Vagina (tissue), 2 donors: Measurements from ENCODE around the gene IQSEC1. TPM values are rescaled to one million over a fixed set of nuclear protein-coding genes. Genes with fewer than 3 reads are reported as not detected.

Experiments
- DNase-seq, 2 donors: peaks; one replicate each; pipeline ENCODE4 v3.0.0-alpha.2; 2017; ENCODE audit errors: extremely low spot score in 2 of 2
- H3K27ac ChIP-seq: fragments of 200-600 bp; sonication (generic); one replicate; pipeline ENCODE4 v1.5.1; 2019
- H3K27me3 ChIP-seq: fragments of 200-600 bp; sonication (generic); one replicate; pipeline ENCODE4 v1.5.1; 2019
- H3K36me3 ChIP-seq, 2 donors: fragments of 200-600 bp; sonication (generic); one replicate each; pipeline ENCODE4 v1.5.1; 2017 to 2019
- H3K4me1 ChIP-seq: fragments of 200-600 bp; sonication (generic); one replicate; pipeline ENCODE4 v1.5.1; 2019
- H3K4me3 ChIP-seq, 2 donors: fragments of 200-600 bp; sonication (generic); 1 replicate in 1 of 2; 2 replicates in 1 of 2; pipeline ENCODE4 v1.5.1; 2016 to 2019
- H3K9me3 ChIP-seq: fragments of 200-600 bp; sonication (generic); one replicate; pipeline ENCODE4 v1.5.1; 2019
- CTCF ChIP-seq, 3 experiments: fragments of 450-650 bp in 2 of 3; fragments of 200-600 bp in 1 of 3; sonication (generic) in 1 of 3; IDR thresholded peaks; one replicate each; pipeline ENCODE4 v1.5.1; 2017 to 2019; ENCODE audit warnings: antibody characterized with exemption in 3 of 3, mild to moderate bottlenecking in 2 of 3, moderate library complexity in 2 of 3
- POLR2A ChIP-seq, 2 donors: fragments of 450-650 bp; IDR thresholded peaks; one replicate each; pipeline ENCODE4 v1.6.1; 2017; ENCODE audit warnings: antibody characterized with exemption in 2 of 2, mild to moderate bottlenecking in 2 of 2, moderate library complexity in 2 of 2
- POLR2AphosphoS5 ChIP-seq, 2 donors: sonication (generic); formaldehyde crosslinking; IDR thresholded peaks; one replicate each; pipeline ENCODE4 v1.9.0; 2017; ENCODE audit warnings: antibody characterized with exemption in 2 of 2, mild to moderate bottlenecking in 2 of 2, low read depth in 1 of 2; ENCODE audit not compliant: insufficient read depth in 1 of 2
- intact Hi-C: fragments of 100-400 bp; cut with DNase I; formaldehyde crosslinking; loops from one replicate; pipeline ENCODE4 v1.15.1; 2023
- total RNA-seq: library from RNA; depleted of rRNA; stranded (reverse); fragments of >200 nt; gene quantifications from one replicate; pipeline ENCODE4 v1.2.3, GENCODE V29; 2016

The IQSEC1 gene
- total RNA-seq, 1 donor from 2014 or later: 34.9 TPM

- H3K9me3 ChIP-seq: no peaks in the 10 kb centered on the region
- no peaks in the 10 kb centered on the region for H3K4me1 ChIP-seq
- intact Hi-C loops: no loop called here
- H3K4me3 ChIP-seq: no peak overlapping the region
- H3K27me3 ChIP-seq: no peaks in the 10 kb centered on the region
- no peak for DNase-seq
- no peak overlapping the region for H3K27ac ChIP-seq
- H3K36me3 ChIP-seq: peaks cover 0 to 56% of the 10 kb centered on the region in 2 donors
- TF ChIP-seq POLR2A (IDR thresholded peaks at IDR 0.05): no peak
- no peak for TF ChIP-seq POLR2AphosphoS5 (IDR thresholded peaks at IDR 0.05; ENCODE audit: insufficient read depth in 1 of 2, low read depth in 1 of 2)
- TF ChIP-seq CTCF (IDR thresholded peaks at IDR 0.05): no peak
These were observed 166.9 kb downstream of the IQSEC1 start for GRCh38 chr3:12906141-12906915.

GRCh38 chr3:12905316-12906071 lies 167.7 kb downstream of the IQSEC1 start:
- H3K4me1 ChIP-seq: no peaks in the 10 kb centered on the region
- intact Hi-C loops: no loop called here
- peaks cover 0 to 56% of the 10 kb centered on the region in 2 donors for H3K36me3 ChIP-seq
- no peak overlapping the region for H3K27ac ChIP-seq
- no peak for DNase-seq
- H3K27me3 ChIP-seq: no peaks in the 10 kb centered on the region
- TF ChIP-seq CTCF (IDR thresholded peaks at IDR 0.05): no peak
- no peak for TF ChIP-seq POLR2AphosphoS5 (IDR thresholded peaks at IDR 0.05; ENCODE audit: insufficient read depth in 1 of 2, low read depth in 1 of 2)
- no peak for TF ChIP-seq POLR2A (IDR thresholded peaks at IDR 0.05)
- no peak overlapping the region for H3K4me3 ChIP-seq
- H3K9me3 ChIP-seq: no peaks in the 10 kb centered on the region

- no peak overlapping the region for H3K27ac ChIP-seq
- intact Hi-C loops: no loop called here
- H3K9me3 ChIP-seq: no peaks in the 10 kb centered on the region
- no peak for TF ChIP-seq POLR2AphosphoS5 (IDR thresholded peaks at IDR 0.05; ENCODE audit: insufficient read depth in 1 of 2, low read depth in 1 of 2)
- no peak for TF ChIP-seq POLR2A (IDR thresholded peaks at IDR 0.05)
- peaks cover 0 to 58% of the 10 kb centered on the region in 2 donors for H3K36me3 ChIP-seq
- H3K4me3 ChIP-seq: no peak overlapping the region
- no peaks in the 10 kb centered on the region for H3K27me3 ChIP-seq
- H3K4me1 ChIP-seq: no peaks in the 10 kb centered on the region
- DNase-seq: no peak
These were observed 168.3 kb downstream of the IQSEC1 start for GRCh38 chr3:12904951-12905315.

- no peak for TF ChIP-seq POLR2AphosphoS5 (IDR thresholded peaks at IDR 0.05; ENCODE audit: insufficient read depth in 1 of 2, low read depth in 1 of 2)
- TF ChIP-seq CTCF (IDR thresholded peaks at IDR 0.05): no peak
- no peak for TF ChIP-seq POLR2A (IDR thresholded peaks at IDR 0.05)
- DNase-seq: no peak
- Histone ChIP-seq H3K27ac (no peak overlapping the region), H3K4me1 (no peaks in the 10 kb centered on the region), H3K36me3 (peaks cover 0 to 54% of the 10 kb centered on the region in 2 donors), H3K4me3 (no peak overlapping the region), H3K9me3 (no peaks in the 10 kb centered on the region), H3K27me3 (no peaks in the 10 kb centered on the region)
- intact Hi-C loops: no loop called here
These were observed 169.3 kb downstream of the IQSEC1 start for GRCh38 chr3:12903881-12904280.

GRCh38 chr3:12903000-12903800 lies 170.0 kb downstream of the IQSEC1 start:
- intact Hi-C loops: no loop called here

More at GRCh38 chr3:12903000-12903800, 170.0 kb downstream of the IQSEC1 start:
- H3K4me3 ChIP-seq: no peak overlapping the region
- no peaks in the 10 kb centered on the region for H3K27me3 ChIP-seq
- H3K27ac ChIP-seq: no peak overlapping the region
- H3K4me1 ChIP-seq: no peaks in the 10 kb centered on the region
- no peak for DNase-seq
- TF ChIP-seq POLR2AphosphoS5 (IDR thresholded peaks at IDR 0.05; ENCODE audit: insufficient read depth in 1 of 2, low read depth in 1 of 2) (no peak), CTCF (IDR thresholded peaks at IDR 0.05) (no peak), POLR2A (IDR thresholded peaks at IDR 0.05) (no peak)
- H3K9me3 ChIP-seq: no peaks in the 10 kb centered on the region
- peaks cover 0 to 52% of the 10 kb centered on the region in 2 donors for H3K36me3 ChIP-seq
